Activated CD8-positive, alpha-beta memory T cell treated with anti-CD3 and anti-CD28 coated beads, Interleukin-2, amount 50 U/mL, for 1 hour (primary cell): Measurements from ENCODE around the gene LTBP3.

Experiments
- DNase-seq: peaks from one replicate; pipeline ENCODE4 v3.0.0-alpha.2; 2020; ENCODE audit errors: extremely low read depth

The LTBP3 gene

GRCh38 chr11:65506772-65507505 lies 51.2 kb downstream of the LTBP3 start:
- DNase-seq = peak; percentile 48

DNA sequence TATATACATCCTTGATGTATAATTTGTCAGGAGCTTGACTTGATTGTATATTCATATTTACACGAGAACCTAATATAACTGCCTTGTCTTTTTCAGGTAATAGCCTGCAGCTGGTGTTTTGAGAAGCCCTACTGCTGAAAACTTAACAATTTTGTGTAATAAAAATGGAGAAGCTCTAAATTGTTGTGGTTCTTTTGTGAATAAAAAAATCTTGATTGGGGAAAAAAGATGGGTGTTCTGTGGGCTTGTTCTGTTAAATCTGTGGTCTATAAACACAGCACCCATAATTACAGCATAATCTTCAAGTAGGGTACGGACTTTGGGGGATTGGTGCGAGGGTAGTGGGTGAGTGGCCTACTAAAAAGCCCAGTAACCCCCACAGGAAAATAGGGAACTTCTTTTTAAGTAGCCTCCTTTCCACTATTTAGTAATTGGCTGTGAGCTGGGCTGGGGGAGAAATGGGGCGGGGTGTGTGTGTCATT lies 51.8 kb downstream of the LTBP3 start:
- no peak for DNase-seq

GRCh38 chr11:65505466-65506289 lies 52.5 kb downstream of the LTBP3 start:
- no peak for DNase-seq

DNA sequence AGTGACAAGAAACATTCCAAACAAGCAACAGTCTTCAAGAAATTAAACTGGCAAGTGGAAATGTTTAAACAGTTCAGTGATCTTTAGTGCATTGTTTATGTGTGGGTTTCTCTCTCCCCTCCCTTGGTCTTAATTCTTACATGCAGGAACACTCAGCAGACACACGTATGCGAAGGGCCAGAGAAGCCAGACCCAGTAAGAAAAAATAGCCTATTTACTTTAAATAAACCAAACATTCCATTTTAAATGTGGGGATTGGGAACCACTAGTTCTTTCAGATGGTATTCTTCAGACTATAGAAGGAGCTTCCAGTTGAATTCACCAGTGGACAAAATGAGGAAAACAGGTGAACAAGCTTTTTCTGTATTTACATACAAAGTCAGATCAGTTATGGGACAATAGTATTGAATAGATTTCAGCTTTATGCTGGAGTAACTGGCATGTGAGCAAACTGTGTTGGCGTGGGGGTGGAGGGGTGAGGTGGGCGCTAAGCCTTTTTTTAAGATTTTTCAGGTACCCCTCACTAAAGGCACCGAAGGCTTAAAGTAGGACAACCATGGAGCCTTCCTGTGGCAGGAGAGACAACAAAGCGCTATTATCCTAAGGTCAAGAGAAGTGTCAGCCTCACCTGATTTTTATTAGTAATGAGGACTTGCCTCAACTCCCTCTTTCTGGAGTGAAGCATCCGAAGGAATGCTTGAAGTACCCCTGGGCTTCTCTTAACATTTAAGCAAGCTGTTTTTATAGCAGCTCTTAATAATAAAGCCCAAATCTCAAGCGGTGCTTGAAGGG lies 53.3 kb downstream of the LTBP3 start:
- no peak for DNase-seq

GRCh38 chr11:65503949-65504673 lies 54.0 kb downstream of the LTBP3 start:
- DNase-seq = no peak

GRCh38 chr11:65503368-65503948 lies 54.7 kb downstream of the LTBP3 start:
- no peak for DNase-seq

GRCh38 chr11:65502555-65503367 lies 55.4 kb downstream of the LTBP3 start:
- no peak for DNase-seq

DNA sequence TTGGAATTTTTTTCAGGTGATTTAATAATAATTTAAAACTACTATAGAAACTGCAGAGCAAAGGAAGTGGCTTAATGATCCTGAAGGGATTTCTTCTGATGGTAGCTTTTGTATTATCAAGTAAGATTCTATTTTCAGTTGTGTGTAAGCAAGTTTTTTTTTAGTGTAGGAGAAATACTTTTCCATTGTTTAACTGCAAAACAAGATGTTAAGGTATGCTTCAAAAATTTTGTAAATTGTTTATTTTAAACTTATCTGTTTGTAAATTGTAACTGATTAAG lies 55.9 kb downstream of the LTBP3 start:
- no peak for DNase-seq

- DNase-seq = no peak
These were observed 56.5 kb downstream of the LTBP3 start for GRCh38 chr11:65501472-65502273.

GRCh38 chr11:65501186-65501471 lies 57.0 kb downstream of the LTBP3 start:
- DNase-seq = no peak

- DNase-seq = no peak
These were observed 57.6 kb downstream of the LTBP3 start for GRCh38 chr11:65500387-65501185.

- no peak for DNase-seq
These were observed 58.3 kb downstream of the LTBP3 start for GRCh38 chr11:65499713-65500386.

DNA sequence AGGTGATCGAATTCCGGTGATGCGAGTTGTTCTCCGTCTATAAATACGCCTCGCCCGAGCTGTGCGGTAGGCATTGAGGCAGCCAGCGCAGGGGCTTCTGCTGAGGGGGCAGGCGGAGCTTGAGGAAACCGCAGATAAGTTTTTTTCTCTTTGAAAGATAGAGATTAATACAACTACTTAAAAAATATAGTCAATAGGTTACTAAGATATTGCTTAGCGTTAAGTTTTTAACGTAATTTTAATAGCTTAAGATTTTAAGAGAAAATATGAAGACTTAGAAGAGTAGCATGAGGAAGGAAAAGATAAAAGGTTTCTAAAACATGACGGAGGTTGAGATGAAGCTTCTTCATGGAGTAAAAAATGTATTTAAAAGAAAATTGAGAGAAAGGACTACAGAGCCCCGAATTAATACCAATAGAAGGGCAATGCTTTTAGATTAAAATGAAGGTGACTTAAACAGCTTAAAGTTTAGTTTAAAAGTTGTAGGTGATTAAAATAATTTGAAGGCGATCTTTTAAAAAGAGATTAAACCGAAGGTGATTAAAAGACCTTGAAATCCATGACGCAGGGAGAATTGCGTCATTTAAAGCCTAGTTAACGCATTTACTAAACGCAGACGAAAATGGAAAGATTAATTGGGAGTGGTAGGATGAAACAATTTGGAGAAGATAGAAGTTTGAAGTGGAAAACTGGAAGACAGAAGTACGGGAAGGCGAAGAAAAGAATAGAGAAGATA lies 59.0 kb downstream of the LTBP3 start, which contains the start of gene MALAT1:
TSS of gene MALAT1 (plus strand) at position 69 of the 736 bp plus-strand sequence.
- peak; percentile 96 for DNase-seq

GRCh38 chr11:65498727-65498976 lies 59.5 kb downstream of the LTBP3 start:
- no peak for DNase-seq

- DNase-seq = peak; percentile 70
These were observed 60.0 kb downstream of the LTBP3 start for GRCh38 chr11:65498042-65498726.

GRCh38 chr11:65497141-65498041 lies 60.8 kb downstream of the LTBP3 start:
- DNase-seq = peak; percentile 96
